Measurements from ENCODE around the gene ERBB4.
A peak's percentile ranks its signal among the peaks of the same experiment; 100 is the strongest.

The ERBB4 gene

GRCh38 chr2:212360068-212360460, 178.5 kb downstream of the ERBB4 start:
- DNase-seq, result no peak

GRCh38 chr2:212359425-212360067, 179.1 kb downstream of the ERBB4 start:
- DNase-seq, result peak; percentile 32

DNA sequence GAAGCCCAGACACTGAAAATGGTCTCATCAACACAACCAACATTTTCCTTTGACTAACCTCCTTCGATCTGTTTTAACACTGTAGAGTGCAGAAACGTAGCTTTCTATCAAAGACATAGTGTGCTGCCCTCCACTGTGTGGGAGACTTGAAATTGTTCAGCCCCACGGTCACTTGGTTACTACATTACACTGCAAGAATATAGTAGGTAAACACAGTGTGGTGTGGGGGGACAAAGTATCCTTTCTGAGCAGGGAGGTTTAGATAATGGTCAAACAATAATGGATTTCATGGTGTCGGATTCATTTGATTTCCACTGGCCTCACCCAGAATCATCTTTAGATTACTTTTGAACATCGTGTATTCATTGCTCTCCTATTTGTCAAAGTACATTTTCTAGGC, 181.0 kb downstream of the ERBB4 start:
- DNase-seq, result no peak

- no peak for DNase-seq
Observed at GRCh38 chr2:212354382-212354781, 184.2 kb downstream of the ERBB4 start.

DNA sequence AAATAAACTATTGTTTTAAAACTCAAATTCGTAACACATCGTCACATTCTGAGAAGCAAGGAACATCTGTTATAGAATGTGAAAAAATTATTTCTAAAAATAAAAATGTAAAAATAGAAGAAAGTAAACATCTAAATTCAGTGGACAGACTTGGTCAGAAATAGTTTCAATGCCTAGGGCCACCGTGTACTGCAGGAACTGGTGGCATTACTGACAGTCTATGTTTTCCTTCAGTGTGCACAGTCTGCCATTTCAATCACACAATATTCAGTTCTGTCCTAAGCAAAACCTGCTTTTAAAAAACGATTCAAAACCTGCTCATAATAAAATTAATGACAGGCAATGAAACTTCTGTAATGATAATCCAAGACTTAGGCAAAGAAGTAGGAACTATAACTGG, 190.1 kb downstream of the ERBB4 start:
- no peak for DNase-seq

DNA sequence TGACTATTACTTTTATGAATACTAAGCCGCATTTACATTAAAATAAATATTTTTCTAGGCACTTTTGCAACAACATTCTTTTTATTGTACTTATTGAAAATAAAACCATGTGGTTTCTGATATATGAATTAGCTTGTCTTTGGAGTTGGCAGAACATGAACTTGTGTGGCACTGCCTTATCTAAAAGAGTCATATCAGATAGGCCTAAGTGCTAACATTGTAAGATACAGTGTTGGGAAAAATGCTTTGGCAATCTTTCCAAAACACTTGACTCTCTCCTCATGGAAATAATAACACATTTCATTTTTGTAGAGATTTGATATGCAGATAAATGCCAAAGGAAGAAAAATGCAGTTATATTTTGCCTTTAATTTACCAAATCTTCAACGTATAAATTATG, 191.7 kb downstream of the ERBB4 start:
- DNase-seq, result no peak

DNA sequence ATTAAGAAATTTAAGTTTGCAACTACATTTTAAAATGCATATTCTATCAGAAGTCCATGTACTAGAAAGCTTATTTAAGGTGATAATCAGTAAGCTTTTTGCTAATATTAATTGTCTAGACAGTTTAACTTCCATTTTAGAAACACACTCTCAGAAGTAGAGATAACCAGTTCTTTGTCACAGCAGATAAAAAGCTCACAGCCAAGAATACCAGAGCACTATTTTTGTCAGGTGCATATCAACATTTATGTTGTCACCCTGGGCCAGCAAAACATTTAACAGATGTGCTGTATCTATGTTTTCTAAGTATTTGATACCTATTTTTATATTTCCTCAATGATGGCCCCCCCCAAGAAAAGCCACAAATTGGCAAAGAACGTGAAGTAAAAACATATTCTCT, 192.6 kb downstream of the ERBB4 start:
- no peak for DNase-seq

GRCh38 chr2:212344131-212344530, 194.5 kb downstream of the ERBB4 start:
- no peak for DNase-seq

- no peak for DNase-seq
Observed at GRCh38 chr2:212343167-212343566, 195.4 kb downstream of the ERBB4 start.

DNA sequence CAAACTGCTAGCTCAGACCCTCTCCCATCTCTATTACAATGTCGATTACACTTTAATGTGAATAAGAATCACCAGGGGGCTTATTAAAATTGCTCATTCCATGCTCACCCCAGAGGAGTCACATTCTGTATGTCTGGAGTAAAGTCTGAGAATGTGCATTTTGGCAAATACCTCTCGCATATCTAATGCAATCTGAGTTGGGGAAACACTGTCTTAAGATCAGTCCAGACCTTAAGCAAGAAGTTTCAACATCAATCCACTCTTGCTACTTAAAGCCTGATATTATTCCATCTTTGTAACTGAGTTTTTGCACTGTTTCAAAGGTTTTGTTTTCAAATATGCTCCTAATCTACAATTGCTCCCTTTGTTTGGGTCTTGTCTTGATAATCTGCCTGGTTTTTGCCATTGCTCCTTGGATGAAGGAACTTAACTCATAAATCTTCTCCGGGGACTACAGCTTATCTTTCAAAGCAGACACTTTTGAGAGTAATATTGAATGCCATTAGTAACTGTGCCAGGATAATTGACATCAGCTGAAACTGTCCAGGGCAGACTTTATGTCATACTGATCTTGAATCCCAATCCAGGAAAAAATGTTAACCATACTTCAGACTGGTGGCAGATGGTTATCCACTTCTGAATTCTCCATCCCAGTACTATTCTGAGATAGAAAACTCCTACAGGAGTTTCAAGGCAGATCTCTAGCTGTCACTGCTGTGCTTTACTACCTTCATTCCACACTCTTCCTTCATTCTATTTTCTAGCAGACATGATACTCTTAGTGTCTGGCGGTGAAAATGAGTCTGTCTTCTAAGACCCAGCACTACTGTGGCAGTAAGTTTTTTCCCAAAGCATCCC, 200.9 kb downstream of the ERBB4 start:
- DNase-seq, result no peak

- no peak for DNase-seq
Observed at GRCh38 chr2:212337036-212337435, 201.6 kb downstream of the ERBB4 start.

- DNase-seq, result no peak
Observed at GRCh38 chr2:212330263-212330662, 208.3 kb downstream of the ERBB4 start.

GRCh38 chr2:212328712-212329496, 209.7 kb downstream of the ERBB4 start:
- no peak for DNase-seq

DNA sequence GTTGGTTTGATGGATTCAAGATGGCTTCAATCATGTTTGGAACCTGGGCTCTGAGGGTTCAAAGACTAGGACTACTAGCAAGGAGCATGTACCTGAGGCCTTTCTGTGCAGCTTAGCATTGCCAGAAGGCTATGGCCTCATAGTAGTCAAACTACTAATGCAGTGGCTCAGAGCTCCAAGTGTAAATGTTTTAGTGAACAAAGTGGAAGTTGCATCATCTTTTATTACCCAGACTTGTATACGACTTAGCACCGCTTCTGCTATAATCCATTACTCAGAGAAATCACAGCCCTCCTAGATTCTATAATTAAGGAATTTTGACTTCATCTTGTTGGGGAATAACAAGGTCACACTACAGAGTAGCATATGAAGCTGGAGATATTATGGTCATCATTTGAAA, 210.5 kb downstream of the ERBB4 start:
- no peak for DNase-seq

GRCh38 chr2:212327171-212327809, 211.3 kb downstream of the ERBB4 start:
- no peak for DNase-seq

DNA sequence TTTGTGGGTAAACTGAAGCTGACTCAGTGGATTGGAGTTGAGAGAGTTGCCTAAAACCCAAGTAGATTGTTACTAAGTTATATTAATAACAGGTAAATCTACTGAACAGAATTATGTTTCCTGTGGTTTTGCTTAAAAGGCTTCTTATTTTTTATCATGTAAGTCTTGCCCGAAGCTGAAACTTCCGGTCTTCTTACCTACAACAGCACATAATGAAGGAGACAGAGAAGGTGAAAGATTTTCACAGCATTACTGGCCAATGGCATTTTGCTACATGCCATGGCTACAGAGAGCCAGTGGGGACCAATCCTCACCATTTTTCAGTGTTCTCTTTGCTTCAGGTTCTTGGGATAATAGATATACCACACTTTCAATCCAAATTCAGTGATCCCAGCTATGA, 220.0 kb downstream of the ERBB4 start:
- no peak for DNase-seq

GRCh38 chr2:212314680-212315079, 223.9 kb downstream of the ERBB4 start:
- DNase-seq, result peak; percentile 74

DNA sequence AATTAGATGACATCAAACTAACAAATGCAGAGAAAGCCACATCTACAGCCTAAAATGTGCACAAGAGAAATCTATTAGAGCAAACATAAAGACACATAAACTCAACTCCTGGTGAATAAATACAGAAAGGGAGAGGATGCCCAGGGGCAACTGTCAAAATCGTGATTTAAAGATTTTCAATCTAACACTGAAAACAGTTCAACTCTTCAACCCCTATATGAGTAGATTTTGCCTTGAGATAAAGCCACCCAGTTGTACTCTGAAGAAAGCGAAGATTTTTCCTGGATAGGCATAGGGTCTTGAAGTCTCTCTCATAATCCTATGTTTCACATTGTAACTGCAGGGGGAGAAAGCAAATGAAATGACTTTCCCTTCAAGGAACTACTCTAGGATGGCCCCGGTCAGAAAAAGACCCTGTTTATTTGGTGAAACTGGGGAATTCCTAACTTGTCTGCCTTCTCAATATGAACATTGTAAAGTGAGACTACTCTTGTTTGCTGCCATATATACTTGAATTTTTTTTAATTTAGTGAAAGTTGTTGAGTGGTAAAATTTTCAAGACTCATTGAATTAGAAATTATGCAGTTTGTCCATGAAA, 226.7 kb downstream of the ERBB4 start:
- DNase-seq, result no peak

DNA sequence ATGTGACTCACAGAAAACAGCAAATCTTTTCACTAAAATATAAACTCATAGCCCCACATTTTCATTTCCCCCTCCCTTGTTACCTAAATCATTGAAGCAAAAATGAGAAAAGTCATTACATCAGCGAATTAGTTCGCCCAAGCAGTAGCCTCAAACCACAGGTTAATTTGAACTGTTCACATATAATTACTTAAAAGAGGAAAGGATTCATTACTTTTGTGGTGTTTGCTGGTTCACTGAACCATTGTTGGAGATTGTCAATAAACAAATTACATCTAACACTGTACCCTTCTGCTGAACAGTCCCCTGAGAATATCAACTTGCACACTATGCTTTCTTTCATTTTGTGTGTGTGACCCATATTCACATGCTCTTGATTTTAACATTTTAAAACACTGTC, 238.7 kb downstream of the ERBB4 start:
- peak; percentile 41 for DNase-seq

DNA sequence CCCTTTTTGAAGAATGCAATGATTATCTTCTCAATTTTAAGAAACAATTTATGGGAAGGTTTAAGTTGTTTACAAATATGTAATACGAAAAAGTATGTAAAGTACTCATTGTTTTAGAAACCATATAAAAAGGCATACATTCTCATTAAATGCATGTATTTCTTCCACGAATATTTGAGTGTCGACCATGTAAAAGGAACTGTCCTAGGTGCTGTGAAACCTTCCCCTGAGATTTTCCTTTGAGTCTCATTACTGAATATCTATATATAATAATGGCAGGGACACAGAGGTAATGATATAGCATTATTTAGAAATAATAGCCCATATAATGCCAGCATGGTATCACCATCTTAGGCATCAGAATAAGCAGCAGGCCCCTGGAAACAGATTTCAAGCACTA, 239.3 kb downstream of the ERBB4 start:
- DNase-seq, result no peak

DNA sequence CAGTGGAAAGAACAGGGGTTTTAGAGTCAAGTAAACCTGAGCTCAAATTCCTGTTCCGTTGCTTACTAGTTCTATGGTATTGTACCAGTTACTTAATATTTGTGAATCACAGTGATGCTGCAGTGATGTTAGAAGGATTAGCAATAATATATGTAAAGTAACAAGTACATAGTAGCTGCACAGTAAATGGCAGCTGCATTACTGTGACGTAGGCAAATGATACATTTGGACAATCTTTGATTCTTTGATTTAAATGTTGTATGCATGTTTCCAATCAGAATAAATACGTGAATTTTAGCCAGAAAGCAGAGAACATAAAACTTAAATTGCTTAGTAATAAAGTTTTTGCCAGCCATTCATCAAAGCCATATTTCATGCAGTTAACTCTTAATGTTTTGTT, 243.0 kb downstream of the ERBB4 start:
- DNase-seq, result no peak

DNA sequence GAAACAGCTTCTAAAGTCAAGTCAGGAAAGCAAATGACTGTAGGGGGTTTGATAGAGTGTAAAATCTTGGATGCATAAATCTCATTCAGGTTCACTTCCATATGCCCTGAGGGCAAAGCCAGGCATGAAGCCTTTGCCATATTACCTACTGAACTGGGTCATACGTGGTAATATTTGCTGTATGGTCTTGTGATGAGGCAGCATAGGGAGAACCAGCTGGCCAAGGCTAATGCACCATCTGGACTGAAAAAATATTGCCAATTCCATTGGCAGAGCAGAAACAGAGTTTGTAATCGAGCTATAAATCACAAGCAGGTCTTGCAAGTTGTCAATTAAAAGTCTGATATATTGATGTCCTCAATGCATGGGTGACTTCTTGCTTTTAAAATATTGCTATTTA, 243.8 kb downstream of the ERBB4 start:
- peak; percentile 79 for DNase-seq

DNA sequence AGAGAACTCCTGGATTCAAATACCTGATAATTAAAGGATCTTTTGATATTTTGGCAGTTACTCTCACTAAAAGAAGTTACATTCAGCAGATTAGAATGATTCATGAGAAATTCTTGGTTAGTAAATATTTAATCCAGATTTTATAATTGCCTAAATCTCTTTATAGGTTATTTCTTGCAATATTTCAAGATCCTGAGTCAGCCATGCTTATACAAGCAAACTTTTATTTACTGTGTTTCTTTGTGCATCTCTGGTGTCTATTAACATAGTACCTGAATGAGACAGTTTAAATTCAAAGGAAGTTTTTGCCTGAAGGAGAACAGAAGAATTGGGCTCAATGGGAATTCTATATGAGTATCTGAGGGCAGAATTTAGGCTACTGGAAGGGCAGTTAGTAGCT, 249.3 kb downstream of the ERBB4 start:
- DNase-seq, result no peak
